Keratinocyte (primary cell): ENCODE data around the gene AFAP1L1.

ENCODE experiments used
- CTCF ChIP-seq, 3 experiments: IDR thresholded peaks in 1 of 3; conservative IDR thresholded peaks in 1 of 3; optimal IDR thresholded peaks in 1 of 3; 2 replicates in 2 of 3; 3 replicates in 1 of 3; pipeline versions ENCODE3 to v1.5.1; 2011; ENCODE audit warnings: low read length in 3 of 3, mild to moderate bottlenecking in 3 of 3, moderate library complexity in 2 of 3, control low read depth in 1 of 3, inconsistent platforms in 1 of 3; ENCODE audit not compliant: insufficient read depth in 2 of 3; ENCODE audit errors: extremely low read depth in 1 of 3
- EZH2 ChIP-seq: IDR thresholded peaks from one replicate; pipeline ENCODE4 v1.6.1; 2012; ENCODE audit warnings: inconsistent platforms, mild to moderate bottlenecking, low read length, moderate library complexity

GRCh38 chr5:149240354-149240998, 31.2 kb upstream of the AFAP1L1 start:
- TF ChIP-seq CTCF (optimal IDR thresholded peaks at IDR 0.05 in 1 of 3, IDR thresholded peaks at IDR 0.05 in 1 of 3, conservative IDR thresholded peaks at IDR 0.05 in 1 of 3; ENCODE audit: extremely low read depth in 1 of 3, insufficient read depth in 2 of 3, low read length in 3 of 3) (no peak), EZH2 (no peak)
